ENCODE results near the gene TPM1.
A peak's percentile ranks its signal among the peaks of the same experiment; 100 is the strongest.

Gene TPM1

GRCh38 chr15:63045879-63046278 is 3.3 kb downstream of the TPM1 start:
- no peak for TF ChIP-seq CTCF (IDR thresholded peaks at IDR 0.05; ENCODE audit: insufficient read depth, missing control alignments)
- DNase-seq (ENCODE audit: insufficient read length, low spot score) (no peak), FAIRE-seq (no peak)

- DNase-seq (ENCODE audit: insufficient read length, low spot score) (no peak), FAIRE-seq (no peak)
- TF ChIP-seq CTCF (IDR thresholded peaks at IDR 0.05; ENCODE audit: insufficient read depth, missing control alignments), result no peak
These were observed 4.6 kb downstream of the TPM1 start for GRCh38 chr15:63046917-63047760.

- DNase-seq (ENCODE audit: insufficient read length, low spot score) (no peak), FAIRE-seq (no peak)
- TF ChIP-seq CTCF (IDR thresholded peaks at IDR 0.05; ENCODE audit: insufficient read depth, missing control alignments), result no peak
These were observed 5.2 kb downstream of the TPM1 start for GRCh38 chr15:63047792-63048114.

- FAIRE-seq (no peak), DNase-seq (ENCODE audit: insufficient read length, low spot score) (peak; percentile 85)
- TF ChIP-seq CTCF (IDR thresholded peaks at IDR 0.05; ENCODE audit: insufficient read depth, missing control alignments), result peak; percentile 71
These were observed 5.7 kb downstream of the TPM1 start for GRCh38 chr15:63048115-63048775.

- no peak for DNase-seq (ENCODE audit: insufficient read length, low spot score)
- TF ChIP-seq CTCF (IDR thresholded peaks at IDR 0.05; ENCODE audit: insufficient read depth, missing control alignments), result no peak
- no peak for FAIRE-seq
These were observed 6.5 kb downstream of the TPM1 start for GRCh38 chr15:63048776-63049665.

GRCh38 chr15:63049783-63050371 is 7.3 kb downstream of the TPM1 start:
- DNase-seq (ENCODE audit: insufficient read length, low spot score) (no peak), FAIRE-seq (no peak)

More at GRCh38 chr15:63049783-63050371, 7.3 kb downstream of the TPM1 start:
- no peak for TF ChIP-seq CTCF (IDR thresholded peaks at IDR 0.05; ENCODE audit: insufficient read depth, missing control alignments)
